K562 (cell line): Measurements from ENCODE around the gene SLCO2A1. TPM values are rescaled to one million over a fixed set of nuclear protein-coding genes. Genes with fewer than 3 reads are reported as not detected.

ENCODE experiments used
- ATAC-seq: fragments of 200-7000 bp; cut with Tn5 transposase; 3 replicates; pipeline ENCODE4 v1.9.1; 2020; ENCODE audit warnings: moderate library complexity
- BruUV-seq: library from RNA; stranded (reverse); fragments of 400-500 nt; replicated peaks from 2 replicates; lab custom pipeline; 2021; lab: Mats Ljungman, UMichigan
- CTCF ChIA-PET: fragments of 300-600 bp; formaldehyde crosslinking; extraction: SDS; loops from one replicate; lab custom pipeline; 2021; ENCODE audit warnings: low intra/inter-chr PET ratio; lab: Yijun Ruan, JAX
- POLR2A ChIA-PET: fragments of 300-600, 350-650 bp; sonication (Branson Sonifier 250); formaldehyde crosslinking; extraction: SDS; loops from one replicate; lab custom pipeline; 2021; ENCODE audit warnings: antibody characterized with exemption, inconsistent platforms; lab: Yijun Ruan, JAX
- DNase-seq, 4 experiments: peaks; one replicate each; pipeline versions ENCODE4 v3.0.0 to v3.0.0-alpha.2; 2011 to 2018; ENCODE audit warnings: low spot score in 3 of 4, mixed read lengths in 3 of 4; ENCODE audit errors: extremely low read depth in 1 of 4
- FAIRE-seq: peaks from 2 replicates; lab custom pipeline; 2011; peaks lifted over from hg19 to GRCh38; lab: Jason Lieb, UNC
- H2AFZ ChIP-seq: 2 replicates; pipeline ENCODE4 v1.6.0; 2011; ENCODE audit warnings: low read depth, low read length, control low read depth, inconsistent platforms
- H3K27ac ChIP-seq: fragments of 200-600 bp; 3 replicates; pipeline ENCODE4 v1.8.0; 2011; ENCODE audit warnings: low read depth, mild to moderate bottlenecking, control low read depth, inconsistent platforms, low read length, moderate library complexity, mixed read lengths; ENCODE audit errors: extremely low read depth
- H3K27me3 ChIP-seq, 2 experiments: fragments of 300-600 bp in 1 of 2; 2 replicates in 1 of 2; 3 replicates in 1 of 2; pipeline versions ENCODE4 v1.6.0 to v1.8.0; 2011; ENCODE audit warnings: inconsistent platforms in 2 of 2, low read length in 2 of 2, mild to moderate bottlenecking in 1 of 2, mixed read lengths in 1 of 2, moderate library complexity in 1 of 2; ENCODE audit not compliant: control insufficient read depth in 2 of 2, insufficient read depth in 2 of 2
- H3K36me3 ChIP-seq: fragments of 300-600 bp; 3 replicates; pipeline ENCODE4 v1.8.0; 2011; ENCODE audit warnings: mild to moderate bottlenecking, low read length, inconsistent platforms; ENCODE audit not compliant: control insufficient read depth, insufficient read depth
- H3K4me1 ChIP-seq, 2 experiments: fragments of 200-600 bp in 1 of 2; replicated peaks in 1 of 2; 2 replicates in 1 of 2; 3 replicates in 1 of 2; pipeline versions ENCODE4 v1.5.1 to v1.8.0; 2011; ENCODE audit warnings: inconsistent platforms in 2 of 2, low read length in 2 of 2, mild to moderate bottlenecking in 1 of 2, mixed read lengths in 1 of 2, moderate library complexity in 1 of 2; ENCODE audit not compliant: control insufficient read depth in 2 of 2, insufficient read depth in 2 of 2
- H3K4me2 ChIP-seq: 2 replicates; pipeline ENCODE4 v1.6.1; 2011; ENCODE audit warnings: low read length, control low read depth, inconsistent platforms, mixed read lengths; ENCODE audit not compliant: insufficient read depth
- H3K4me3 ChIP-seq: fragments of 200-600 bp; sonication (generic), shearing (Covaris generic); 2 replicates; pipeline ENCODE4 v1.5.1; 2016; ENCODE audit warnings: control low read depth, inconsistent platforms
- H3K79me2 ChIP-seq: fragments of 200-600 bp; 3 replicates; pipeline ENCODE4 v1.8.0; 2011; ENCODE audit warnings: low read length, inconsistent platforms; ENCODE audit not compliant: control insufficient read depth, insufficient read depth
- H3K9ac ChIP-seq, 2 experiments: 2 replicates each; pipeline versions ENCODE4 v1.6.0 to v1.6.1; 2011; ENCODE audit warnings: low read depth in 2 of 2, low read length in 2 of 2, control low read depth in 1 of 2, inconsistent platforms in 1 of 2, mild to moderate bottlenecking in 1 of 2, mixed read lengths in 1 of 2; ENCODE audit not compliant: insufficient read depth in 1 of 2
- H3K9me1 ChIP-seq: one replicate; pipeline ENCODE4 v1.6.0; 2011; ENCODE audit warnings: inconsistent platforms, mild to moderate bottlenecking, low read length, moderate library complexity; ENCODE audit not compliant: control insufficient read depth, insufficient read depth
- H3K9me3 ChIP-seq: replicated peaks from 2 replicates; pipeline ENCODE4 v1.5.1; 2011; ENCODE audit warnings: low read depth, low read length, inconsistent platforms; ENCODE audit not compliant: control insufficient read depth, insufficient read depth
- H4K20me1 ChIP-seq: replicated peaks from 2 replicates; pipeline ENCODE4 v1.6.1; 2011; ENCODE audit warnings: low read length, inconsistent platforms, mixed read lengths; ENCODE audit not compliant: control insufficient read depth, insufficient read depth
- ATF6 ChIP-seq: sonication (generic); formaldehyde crosslinking; IDR thresholded peaks from 2 replicates; pipeline ENCODE4 v1.4.0; 2020; ENCODE audit warnings: mild to moderate bottlenecking, missing genetic modification reagents
- BMI1 ChIP-seq: fragments of 150-350 bp; IDR thresholded peaks from 2 replicates; pipeline ENCODE4 v1.6.1; 2014; ENCODE audit warnings: low read length
- CREB5 ChIP-seq: fragments of 250-450 bp; sonication (Bioruptor Pico); IDR thresholded peaks from 2 replicates; pipeline ENCODE4 v1.5.0; 2020; ENCODE audit warnings: mild to moderate bottlenecking
- CTCF ChIP-seq, 3 experiments: IDR thresholded peaks in 2 of 3; conservative IDR thresholded peaks in 1 of 3; 2 replicates each; pipeline ENCODE4 v1.5.1; 2011 to 2012; ENCODE audit warnings: low read length in 3 of 3, mild to moderate bottlenecking in 3 of 3, control low read depth in 2 of 3, improper control_type of control experiment in 1 of 3, inconsistent platforms in 1 of 3, low read depth in 1 of 3, mixed read lengths in 1 of 3, moderate library complexity in 1 of 3; ENCODE audit not compliant: insufficient read depth in 2 of 3
- KHSRP ChIP-seq: fragments of 450-650 bp; IDR thresholded peaks from 2 replicates; pipeline ENCODE4 v1.6.1; 2017
- THAP7 ChIP-seq: fragments of 250-450 bp; sonication (Bioruptor Pico); IDR thresholded peaks from 2 replicates; pipeline ENCODE4 v1.5.0; 2021
- ZNF143 ChIP-seq: sonication (generic); formaldehyde crosslinking; IDR thresholded peaks from 2 replicates; pipeline ENCODE4 v1.9.0; 2022; ENCODE audit warnings: mild to moderate bottlenecking, missing genetic modification reagents
- ZNF146 ChIP-seq: IDR thresholded peaks from one replicate; pipeline ENCODE4 v1.6.1; 2018; ENCODE audit warnings: missing compliant biosample characterization; ENCODE audit not compliant: unreplicated experiment
- ZNF445 ChIP-seq: fragments of 250-450 bp; sonication (Bioruptor Pico); IDR thresholded peaks from 2 replicates; pipeline ENCODE4 v1.4.0; 2020; ENCODE audit warnings: low read depth, mild to moderate bottlenecking, moderate library complexity
- ZNF512 ChIP-seq: IDR thresholded peaks from 2 replicates; pipeline ENCODE4 v1.6.1; 2016; ENCODE audit warnings: missing genetic modification characterization, missing compliant biosample characterization
- WGBS: fragments of 100-300 bp; shearing (Covaris generic); methylation state at CpG from one replicate; pipeline ENCODE4 v1.1.6; 2016; ENCODE audit warnings: low coverage, mixed read lengths; ENCODE audit not compliant: insufficient coverage; ENCODE audit errors: missing lambda C conversion rate; 5-methylcytosine and 5-hydroxymethylcytosine counted together
- in situ Hi-C: fragments of 300-500 bp; cut with MboI; formaldehyde crosslinking; loops from 4 replicates; pipeline ENCODE4 v1.15.0; 2018; ENCODE audit warnings: inconsistent platforms, mixed read lengths
- intact Hi-C: fragments of 100-400 bp; cut with micrococcal nuclease; formaldehyde crosslinking; loops from 2 replicates; pipeline ENCODE4 v1.14.2; 2022
- polyA plus RNA-seq, 8 experiments: library from polyadenylated mRNA; depleted of rRNA in 4 of 8; stranded (reverse) in 5 of 8; unstranded in 3 of 8; fragments of >200 nt; fragmentation: Nextera tagmentation in 2 of 8; fragmentation: Illumina TruSeq in 1 of 8; extraction: Ambion mirVana in 2 of 8; extraction: Trizol in 1 of 8; gene quantifications; 2 replicates each; pipeline versions ENCODE4 v1.2.1 to v1.2.3, GENCODE V29; 2011 to 2014; ENCODE audit warnings: inconsistent platforms in 1 of 8, missing spikeins in 1 of 8
- total RNA-seq, 7 experiments: library from RNA; depleted of rRNA in 6 of 7; stranded (reverse); fragments of >200 nt in 6 of 7; fragmentation: Illumina TruSeq in 2 of 7; extraction: Trizol in 2 of 7; gene quantifications; 2 replicates each; pipeline versions ENCODE4 v1.2.1 to v1.2.3, GENCODE V29; 2011 to 2021; ENCODE audit warnings: low replicate concordance in 1 of 7

The SLCO2A1 gene
- total and polyA plus RNA-seq, 9 of the 15 experiments (the other 6 are each of a cell fraction or from before 2014, with no cell fraction given) = 0.16 to 1.0 TPM; not detected in 7

DNA sequence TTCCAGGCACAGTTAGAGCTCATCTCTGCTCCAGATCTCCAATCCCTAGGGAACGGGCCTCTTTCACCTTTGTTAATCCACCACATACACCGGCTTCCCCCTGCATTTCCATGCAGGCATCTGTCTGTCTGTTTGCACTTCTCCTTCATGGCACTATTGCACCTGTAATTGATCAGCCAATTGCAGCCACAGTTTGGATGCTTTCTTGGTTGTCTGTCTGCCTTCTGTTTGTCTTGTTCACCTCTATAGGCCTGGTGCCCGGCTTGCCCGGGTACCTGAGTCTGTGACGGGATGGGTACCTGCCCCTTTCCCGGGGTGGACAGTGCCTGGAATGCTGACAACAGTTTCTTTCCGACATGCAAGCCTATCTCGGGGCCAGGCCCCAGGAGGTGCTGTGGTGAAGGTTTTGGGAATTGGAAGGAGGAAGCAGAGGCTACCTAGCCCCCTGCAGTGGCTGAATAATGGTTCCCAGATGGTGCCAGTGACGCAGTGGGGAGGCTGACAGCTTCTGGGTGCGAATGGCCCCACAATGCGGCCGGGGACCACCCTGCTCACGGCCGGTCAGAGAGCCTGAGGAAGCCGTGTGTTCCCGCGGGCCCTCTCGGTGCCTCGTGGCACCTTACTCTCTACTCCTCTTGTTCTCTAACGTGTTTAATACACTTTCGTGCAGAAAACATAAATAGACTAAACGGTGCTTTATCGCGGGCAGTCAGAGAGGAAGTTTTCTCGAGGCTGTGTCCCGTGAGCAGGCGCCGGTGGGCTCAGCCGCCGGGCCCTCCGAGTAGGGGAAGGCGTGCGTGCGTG is 102.8 kb downstream of the SLCO2A1 start:
- H3K9ac ChIP-seq = peak overlapping the region; percentile 46 to 84; a peak in 3 of 4 replicates
- FAIRE-seq = no peak
- WGBS = 16% methylated on average over 26 of the region's 34 CpGs
- intact Hi-C loops (loop anchor here (1.0 to 10.0 kb wide), 3 partner anchors 95 to 1202 kb away; partner anchors contain the start of gene NPHP3), in situ Hi-C loops (loop anchor here (5.0 kb wide), 1 partner anchor 105 kb away; no protein-coding TSS in a partner anchor)
- H3K79me2 ChIP-seq = no peaks in the 10 kb centered on the region
- no peaks in the 10 kb centered on the region for H3K9me3 ChIP-seq
- peaks cover 3 to 25% of the 10 kb centered on the region in 2 experiments; a peak in 4 of 5 replicates for H3K27me3 ChIP-seq
- no peaks in the 10 kb centered on the region for H3K36me3 ChIP-seq
- DNase-seq = peak; percentile 6 to 16 (median 14)
- CTCF ChIA-PET = interaction anchor here (0.8 to 3.3 kb wide), 3 partner anchors 108 to 265 kb away, joined by 3 to 24 read pairs (median 3); partner anchors contain the start of gene TOPBP1
- H3K4me3 ChIP-seq = peak overlapping the region; percentile 40
- no peak overlapping the region for H3K27ac ChIP-seq
- H2AFZ ChIP-seq = peak overlapping the region; percentile 91
- H4K20me1 ChIP-seq = no peaks in the 10 kb centered on the region; the same call in 1 of the 2 replicates
- H3K4me1 ChIP-seq = peaks cover 0 to 16% of the 10 kb centered on the region in 2 experiments; a peak in 3 of 5 replicates
- POLR2A ChIA-PET = no interaction called here
- peak; percentile 49 for ATAC-seq
- no peaks in the 10 kb centered on the region for H3K9me1 ChIP-seq
- H3K4me2 ChIP-seq = peak overlapping the region; percentile 68; the same call in 1 of the 2 replicates
- no TSS peak for BruUV-seq
- TF ChIP-seq ATF6 (CRISPR knock-in tag) (no peak), ZNF512 (tag) (no peak), BMI1 (no peak), THAP7 (no peak), ZNF445 (CRISPR knock-in tag) (no peak), ZNF146 (no peak), KHSRP (no peak), CREB5 (CRISPR knock-in tag) (no peak), CTCF (IDR thresholded peaks at IDR 0.05 in 2 of 3, conservative IDR thresholded peaks at IDR 0.05 in 1 of 3; ENCODE audit: insufficient read depth in 2 of 3, low read depth in 1 of 3, low read length in 3 of 3) (0 out of 6 replicates have a peak, but pooled peaks of 2 of the 3 experiments have one; percentile 13 to 19), ZNF143 (CRISPR knock-in tag) (0 out of 2 replicates have a peak, but pooled peaks have one; percentile 27)
